Heart left ventricle (tissue), 16 donors: Measurements from ENCODE around the gene NR3C2. TPM values are rescaled to one million over a fixed set of nuclear protein-coding genes. Genes with fewer than 3 reads are reported as not detected.

ENCODE experiments used
- ATAC-seq, 4 donors: fragments of 200-7000 bp; cut with Tn5 transposase; one replicate each; pipeline ENCODE4 v1.9.1; 2020 to 2022; ENCODE audit warnings: moderate library complexity in 4 of 4, mild to moderate bottlenecking in 3 of 4, moderate number of reproducible peaks in 1 of 4
- DNase-seq, 5 donors: peaks; one replicate each; pipeline ENCODE4 v3.0.0-alpha.2; 2020
- H3K27ac ChIP-seq, 12 donors: fragments of 200-600 bp; sonication (generic) in 4 of 12; one replicate each; pipeline versions ENCODE4 v1.5.0 to v1.8.0; 2016 to 2022; ENCODE audit warnings: mild to moderate bottlenecking in 2 of 12
- H3K27me3 ChIP-seq, 9 donors: fragments of 200-600 bp; sonication (generic) in 2 of 9; one replicate each; pipeline versions ENCODE4 v1.5.1 to v1.8.0; 2016 to 2022; ENCODE audit warnings: mild to moderate bottlenecking in 3 of 9
- H3K36me3 ChIP-seq, 9 donors: fragments of 200-600 bp; sonication (generic) in 2 of 9; one replicate each; pipeline versions ENCODE4 v1.5.0 to v1.8.0; 2018 to 2022; ENCODE audit warnings: mild to moderate bottlenecking in 2 of 9
- H3K4me1 ChIP-seq, 12 donors: fragments of 200-600 bp; sonication (generic) in 4 of 12; one replicate each; pipeline versions ENCODE4 v1.5.0 to v1.8.0; 2016 to 2022; ENCODE audit warnings: mild to moderate bottlenecking in 3 of 12
- H3K4me3 ChIP-seq, 12 donors: fragments of 200-600 bp; sonication (generic) in 4 of 12; one replicate each; pipeline versions ENCODE4 v1.5.0 to v1.8.0; 2017 to 2022; ENCODE audit warnings: mild to moderate bottlenecking in 9 of 12, moderate library complexity in 4 of 12
- H3K9me3 ChIP-seq, 12 donors: fragments of 200-600 bp; sonication (generic) in 4 of 12; one replicate each; pipeline versions ENCODE4 v1.5.0 to v1.8.0; 2016 to 2022; ENCODE audit warnings: mild to moderate bottlenecking in 1 of 12
- CTCF ChIP-seq, 12 donors: fragments of 200-600 bp; sonication (generic) in 4 of 12; IDR thresholded peaks; one replicate each; pipeline versions ENCODE4 v1.5.0 to v1.8.0; 2018 to 2022; ENCODE audit warnings: antibody characterized with exemption in 12 of 12, mild to moderate bottlenecking in 5 of 12
- POLR2A ChIP-seq, 2 donors: fragments of 450-650 bp; IDR thresholded peaks; one replicate each; pipeline ENCODE4 v1.6.1; 2017; ENCODE audit warnings: antibody characterized with exemption in 2 of 2, mild to moderate bottlenecking in 2 of 2, moderate library complexity in 2 of 2
- WGBS, 4 donors: extraction: QIAGEN DNeasy Blood & Tissue Kit in 2 of 4; methylation state at CpG; one replicate each; pipeline versions ENCODE4 v1.1.5 to v1.1.7; 2013 to 2018; 5-methylcytosine and 5-hydroxymethylcytosine counted together
- intact Hi-C, 10 donors: fragments of 100-400 bp; cut with DNase I; formaldehyde crosslinking; loops; one replicate each; pipeline versions ENCODE4 v1.11.1 to v1.14.2; 2022
- polyA plus RNA-seq, 2 donors: library from polyadenylated mRNA; stranded (reverse); fragments of 200-250 nt; gene quantifications; one replicate each; pipeline ENCODE4 v1.2.3, GENCODE V29; 2013
- total RNA-seq, 9 donors: library from RNA; depleted of rRNA in 2 of 9; stranded (reverse); fragments of >200 nt in 2 of 9; fragmentation: NEBNext Ultra II Directional in 3 of 9; extraction: Animal tissue kit (Norgen Biotek cat#: 25700) in 3 of 9; gene quantifications; one replicate each; pipeline versions ENCODE4 v1.1.0 to v1.2.4, GENCODE V29; 2016 to 2023
- donor health status: ischemic (EF 13 %, LVEDD 7.1; RV severe dilation, severe dysfunction).
- donor health status: healthy with polysubstance abuse.
- donor health status: DM: no; HTN: yes; CAD: no.
- donor health status: DM: no; HTN: no; CAD: no.
- donor health status: ischemic (EF 25% LVEDD 6.9; RV normal size, moderate dysfunction).
- donor health status: ischemic (EF 25% LVEDD 5.7; RV mildly dilated, moderate dysfunction).
- donor health status: healthy.
- donor health status: DM: yes; HTN: yes; CAD: no.
- donor health status: ischemic (EF 35%, LVEDD 5.7; RV mildly dilated, moderate dysfunction).
- donor health status: nonischemic (EF 11% LVEDD 7.7; RV severe dilation, severe dysfunction).
- donor health status: DM: yes; HTN: yes; CAD: no.
- donor health status: PGD.
- donor health status: ischemic (EF 29% LVEDD 5.4; RV normal size, mild dysfunction).
- donor health status: nonischemic (EF 23%, LVEDD 6.1; RV moderate dilation, normal function).

Gene NR3C2
- total and polyA plus RNA-seq, 11 donors: 3.6 to 26.5 (median 18.4) TPM

GRCh38 chr4:148391056-148391455 lies 51.2 kb downstream of the NR3C2 start:
- ATAC-seq (no peak), DNase-seq (no peak)
- Histone ChIP-seq H3K27me3 (no peaks in the 10 kb centered on the region), H3K4me3 (no peak overlapping the region), H3K9me3 (no peaks in the 10 kb centered on the region), H3K27ac (no peak overlapping the region), H3K4me1 (peaks cover 0 to 19% (median under 1%) of the 10 kb centered on the region in 12 donors), H3K36me3 (no peaks in the 10 kb centered on the region)
- WGBS, 4 donors: 51 to 78% (median 61%) methylated on average over 1 of the region's 1 CpG
- intact Hi-C loops: no loop called here
- TF ChIP-seq POLR2A (IDR thresholded peaks at IDR 0.05) (no peak), CTCF (IDR thresholded peaks at IDR 0.05) (no peak)

- Histone ChIP-seq H3K9me3 (no peaks in the 10 kb centered on the region), H3K4me3 (no peak overlapping the region), H3K36me3 (no peaks in the 10 kb centered on the region), H3K4me1 (peaks cover 0 to 12% (median 0%) of the 10 kb centered on the region in 12 donors), H3K27ac (no peak overlapping the region), H3K27me3 (no peaks in the 10 kb centered on the region)
- intact Hi-C loops: no loop called here
- DNase-seq (no peak), ATAC-seq (no peak)
- WGBS, 4 donors: 90 to 95% (median 94%) methylated on average over 3 of the region's 3 CpGs
- TF ChIP-seq POLR2A (IDR thresholded peaks at IDR 0.05) (no peak), CTCF (IDR thresholded peaks at IDR 0.05) (no peak)
These were observed 51.9 kb downstream of the NR3C2 start for GRCh38 chr4:148390311-148390710.

- ATAC-seq: no peak
- intact Hi-C loops: no loop called here
- no peaks in the 10 kb centered on the region for H3K36me3 ChIP-seq
- H3K4me1 ChIP-seq: peaks cover 0 to 30% (median 13%) of the 10 kb centered on the region in 12 donors
- no peaks in the 10 kb centered on the region for H3K27me3 ChIP-seq
- TF ChIP-seq CTCF (IDR thresholded peaks at IDR 0.05): no peak
- no peak for TF ChIP-seq POLR2A (IDR thresholded peaks at IDR 0.05)
- no peak overlapping the region for H3K4me3 ChIP-seq
- DNase-seq: no peak
- peaks cover 0 to 10% (median 0%) of the 10 kb centered on the region in 12 donors for H3K9me3 ChIP-seq
- 67 to 78% (median 73%) methylated on average over 4 of the region's 4 CpGs for WGBS, 4 donors
- no peak overlapping the region for H3K27ac ChIP-seq
These were observed 61.9 kb downstream of the NR3C2 start for GRCh38 chr4:148380291-148380690.

GRCh38 chr4:148376151-148376550 lies 66.1 kb downstream of the NR3C2 start:
- Histone ChIP-seq H3K4me3 (peak overlapping the region in 10 of 12 donors; percentile 15 to 54 (median 41)), H3K9me3 (peaks cover 0 to 10% (median 0%) of the 10 kb centered on the region in 12 donors), H3K4me1 (peaks cover 0 to 40% (median 20%) of the 10 kb centered on the region in 12 donors), H3K27ac (peak overlapping the region in 8 of 12 donors; percentile 2 to 63 (median 48)), H3K36me3 (no peaks in the 10 kb centered on the region), H3K27me3 (no peaks in the 10 kb centered on the region)
- 2 to 9% (median 5%) methylated on average over 3 of the region's 3 CpGs for WGBS, 4 donors
- TF ChIP-seq POLR2A (IDR thresholded peaks at IDR 0.05): no peak
- no peak for TF ChIP-seq CTCF (IDR thresholded peaks at IDR 0.05)
- intact Hi-C loops: no loop called here
- DNase-seq: peak in 4 of 5 donors; percentile 32 to 65 (median 46)
- ATAC-seq: peak; percentile 63 to 82 (median 66)
